Measurements from ENCODE around the gene NTRK1. TPM values are rescaled to one million over a fixed set of nuclear protein-coding genes. Genes with fewer than 3 reads are reported as not detected.

NTRK1 gene
- total RNA-seq, 1 donor from 2014 or later = 49.1 TPM

- DNase-seq (ENCODE audit: low spot score) = no peak
- H3K27me3 Mint-ChIP-seq (ENCODE audit: insufficient read depth) = peaks cover 27% of the 10 kb centered on the region
- H3K9me3 Mint-ChIP-seq = no peaks in the 10 kb centered on the region
- H3K27ac Mint-ChIP-seq = no peak overlapping the region
- H3K4me1 Mint-ChIP-seq (ENCODE audit: low read depth) = peaks cover 48% of the 10 kb centered on the region
- intact Hi-C loops (cut with micrococcal nuclease) = no loop called here
- H3K36me3 Mint-ChIP-seq (ENCODE audit: low read depth) = peaks cover 2% of the 10 kb centered on the region
- no peak overlapping the region for H3K4me3 Mint-ChIP-seq
These were observed 19.8 kb upstream of the NTRK1 start for GRCh38 chr1:156840898-156841279.

- Mint-ChIP-seq H3K27me3 (ENCODE audit: insufficient read depth) (peaks cover 32% of the 10 kb centered on the region), H3K9me3 (no peaks in the 10 kb centered on the region), H3K4me3 (no peak overlapping the region), H3K36me3 (ENCODE audit: low read depth) (peaks cover 2% of the 10 kb centered on the region), H3K4me1 (ENCODE audit: low read depth) (peaks cover 43% of the 10 kb centered on the region), H3K27ac (no peak overlapping the region)
- intact Hi-C loops (cut with micrococcal nuclease) = no loop called here
- no peak for DNase-seq (ENCODE audit: low spot score)
These were observed 19.3 kb upstream of the NTRK1 start for GRCh38 chr1:156841295-156841855.

GRCh38 chr1:156842618-156843300 lies 17.9 kb upstream of the NTRK1 start:
- H3K4me3 Mint-ChIP-seq = no peak overlapping the region
- H3K4me1 Mint-ChIP-seq (ENCODE audit: low read depth) = peaks cover 30% of the 10 kb centered on the region
- DNase-seq (ENCODE audit: low spot score) = no peak
- no peak overlapping the region for H3K27ac Mint-ChIP-seq
- peaks cover 2% of the 10 kb centered on the region for H3K36me3 Mint-ChIP-seq (ENCODE audit: low read depth)
- no peaks in the 10 kb centered on the region for H3K9me3 Mint-ChIP-seq
- peaks cover 42% of the 10 kb centered on the region for H3K27me3 Mint-ChIP-seq (ENCODE audit: insufficient read depth)
- intact Hi-C loops (cut with micrococcal nuclease) = no loop called here

GRCh38 chr1:156844102-156844501 lies 16.6 kb upstream of the NTRK1 start:
- no peaks in the 10 kb centered on the region for H3K9me3 Mint-ChIP-seq
- DNase-seq (ENCODE audit: low spot score) = no peak
- no peak overlapping the region for H3K27ac Mint-ChIP-seq
- peaks cover 2% of the 10 kb centered on the region for H3K36me3 Mint-ChIP-seq (ENCODE audit: low read depth)
- peaks cover 48% of the 10 kb centered on the region for H3K27me3 Mint-ChIP-seq (ENCODE audit: insufficient read depth)
- peaks cover 32% of the 10 kb centered on the region for H3K4me1 Mint-ChIP-seq (ENCODE audit: low read depth)
- H3K4me3 Mint-ChIP-seq = peak overlapping the region; percentile 52
- intact Hi-C loops (cut with micrococcal nuclease) = no loop called here

- DNase-seq (ENCODE audit: low spot score) = no peak
- intact Hi-C loops (cut with micrococcal nuclease) = loop anchor here (1.0 to 5.0 kb wide), 2 partner anchors 10 to 32 kb away; no protein-coding TSS in a partner anchor
- H3K9me3 Mint-ChIP-seq = no peaks in the 10 kb centered on the region
- H3K27ac Mint-ChIP-seq = no peak overlapping the region
- peaks cover 31% of the 10 kb centered on the region for H3K4me1 Mint-ChIP-seq (ENCODE audit: low read depth)
- peak overlapping the region; percentile 49 for H3K4me3 Mint-ChIP-seq
- H3K27me3 Mint-ChIP-seq (ENCODE audit: insufficient read depth) = peaks cover 48% of the 10 kb centered on the region
- H3K36me3 Mint-ChIP-seq (ENCODE audit: low read depth) = peaks cover 2% of the 10 kb centered on the region
These were observed 16.0 kb upstream of the NTRK1 start for GRCh38 chr1:156844638-156845037.

- peak overlapping the region; percentile 64 for H3K4me3 Mint-ChIP-seq
- H3K27me3 Mint-ChIP-seq (ENCODE audit: insufficient read depth) = peaks cover 48% of the 10 kb centered on the region
- no peaks in the 10 kb centered on the region for H3K9me3 Mint-ChIP-seq
- peaks cover 2% of the 10 kb centered on the region for H3K36me3 Mint-ChIP-seq (ENCODE audit: low read depth)
- H3K4me1 Mint-ChIP-seq (ENCODE audit: low read depth) = peaks cover 28% of the 10 kb centered on the region
- DNase-seq (ENCODE audit: low spot score) = no peak
- intact Hi-C loops (cut with micrococcal nuclease) = loop anchor here (1.0 to 5.0 kb wide), 2 partner anchors 11 to 33 kb away; no protein-coding TSS in a partner anchor
- H3K27ac Mint-ChIP-seq = no peak overlapping the region
These were observed 15.4 kb upstream of the NTRK1 start for GRCh38 chr1:156845055-156845952.

- peaks cover 43% of the 10 kb centered on the region for H3K27me3 Mint-ChIP-seq (ENCODE audit: insufficient read depth)
- no peak overlapping the region for H3K4me3 Mint-ChIP-seq
- peaks cover 2% of the 10 kb centered on the region for H3K36me3 Mint-ChIP-seq (ENCODE audit: low read depth)
- H3K4me1 Mint-ChIP-seq (ENCODE audit: low read depth) = peaks cover 28% of the 10 kb centered on the region
- intact Hi-C loops (cut with micrococcal nuclease) = loop anchor here (1.0 to 5.0 kb wide), 2 partner anchors 12 to 34 kb away; no protein-coding TSS in a partner anchor
- no peaks in the 10 kb centered on the region for H3K9me3 Mint-ChIP-seq
- DNase-seq (ENCODE audit: low spot score) = no peak
- no peak overlapping the region for H3K27ac Mint-ChIP-seq
These were observed 14.6 kb upstream of the NTRK1 start for GRCh38 chr1:156845953-156846545.

GRCh38 chr1:156846643-156847042 lies 14.0 kb upstream of the NTRK1 start:
- Mint-ChIP-seq H3K27ac (no peak overlapping the region), H3K36me3 (ENCODE audit: low read depth) (peaks cover 2% of the 10 kb centered on the region), H3K4me3 (no peak overlapping the region), H3K4me1 (ENCODE audit: low read depth) (peaks cover 28% of the 10 kb centered on the region), H3K9me3 (no peaks in the 10 kb centered on the region), H3K27me3 (ENCODE audit: insufficient read depth) (peaks cover 44% of the 10 kb centered on the region)
- DNase-seq (ENCODE audit: low spot score) = no peak
- intact Hi-C loops (cut with micrococcal nuclease) = loop anchor here (5.0 kb wide), 1 partner anchor 34 kb away; no protein-coding TSS in a partner anchor

- no peaks in the 10 kb centered on the region for H3K9me3 Mint-ChIP-seq
- DNase-seq (ENCODE audit: low spot score) = no peak
- intact Hi-C loops (cut with micrococcal nuclease) = loop anchor here (1.0 to 5.0 kb wide), 2 partner anchors 12 to 36 kb away; partner anchors contain the start of gene NTRK1
- H3K4me3 Mint-ChIP-seq = peak overlapping the region; percentile 27
- H3K36me3 Mint-ChIP-seq (ENCODE audit: low read depth) = peaks cover 2% of the 10 kb centered on the region
- peaks cover 30% of the 10 kb centered on the region for H3K4me1 Mint-ChIP-seq (ENCODE audit: low read depth)
- H3K27ac Mint-ChIP-seq = peak overlapping the region; percentile 15
- H3K27me3 Mint-ChIP-seq (ENCODE audit: insufficient read depth) = peaks cover 44% of the 10 kb centered on the region
These were observed 12.8 kb upstream of the NTRK1 start for GRCh38 chr1:156847591-156848460.

GRCh38 chr1:156848461-156849150 lies 12.1 kb upstream of the NTRK1 start:
- Mint-ChIP-seq H3K4me3 (peak overlapping the region; percentile 27), H3K27me3 (ENCODE audit: insufficient read depth) (peaks cover 40% of the 10 kb centered on the region), H3K36me3 (ENCODE audit: low read depth) (peaks cover 2% of the 10 kb centered on the region), H3K9me3 (no peaks in the 10 kb centered on the region), H3K4me1 (ENCODE audit: low read depth) (peaks cover 34% of the 10 kb centered on the region), H3K27ac (peak overlapping the region; percentile 65)
- DNase-seq (ENCODE audit: low spot score) = peak; percentile 67
- intact Hi-C loops (cut with micrococcal nuclease) = loop anchor here (1.0 to 5.0 kb wide), 2 partner anchors 12 to 36 kb away; partner anchors contain the start of gene NTRK1

GRCh38 chr1:156849151-156849496 lies 11.5 kb upstream of the NTRK1 start:
- no peak for DNase-seq (ENCODE audit: low spot score)
- Mint-ChIP-seq H3K27ac (peak overlapping the region; percentile 65), H3K27me3 (ENCODE audit: insufficient read depth) (peaks cover 37% of the 10 kb centered on the region), H3K4me3 (peak overlapping the region; percentile 17), H3K4me1 (ENCODE audit: low read depth) (peaks cover 31% of the 10 kb centered on the region), H3K36me3 (ENCODE audit: low read depth) (no peaks in the 10 kb centered on the region), H3K9me3 (no peaks in the 10 kb centered on the region)
- intact Hi-C loops (cut with micrococcal nuclease) = loop anchor here (5.0 kb wide), 1 partner anchor 37 kb away; no protein-coding TSS in a partner anchor
